Stimulated activated naive CD8-positive, alpha-beta T cell treated with anti-CD3 and anti-CD28 coated beads, Interleukin-15, amount 100 ng/mL, for 72 hours (primary cell): ENCODE measurements around the gene UVRAG.

ENCODE experiments used
- ATAC-seq: fragments of 150-1000 bp; cut with Tn5 transposase; 2 replicates; pipeline ENCODE4 v1.10.0; 2021; ENCODE audit warnings: mild to moderate bottlenecking, moderate library complexity
- DNase-seq, 2 donors: peaks; one replicate each; pipeline ENCODE4 v3.0.0; 2021 to 2022
- H3K27ac Mint-ChIP-seq, 2 donors: one replicate each; pipeline ENCODE4 v1.8.0; 2022; ENCODE audit warnings: mild to moderate bottlenecking in 2 of 2, mixed read lengths in 2 of 2, moderate library complexity in 2 of 2
- H3K27me3 Mint-ChIP-seq: one replicate; pipeline ENCODE4 v1.8.0; 2022; ENCODE audit warnings: mixed read lengths
- H3K4me1 Mint-ChIP-seq: one replicate; pipeline ENCODE4 v1.8.0; 2022; ENCODE audit warnings: mild to moderate bottlenecking, mixed read lengths
- H3K4me3 Mint-ChIP-seq, 2 donors: one replicate each; pipeline ENCODE4 v1.8.0; 2022; ENCODE audit warnings: mild to moderate bottlenecking in 2 of 2, mixed read lengths in 2 of 2, moderate library complexity in 1 of 2
- H3K9me3 Mint-ChIP-seq, 2 donors: one replicate each; pipeline ENCODE4 v1.8.0; 2022; ENCODE audit warnings: mixed read lengths in 2 of 2

UVRAG gene

GRCh38 chr11:76181371-76181770 lies 366.4 kb downstream of the UVRAG start:
- H3K27ac Mint-ChIP-seq, result no peak overlapping the region
- H3K9me3 Mint-ChIP-seq, result no peaks in the 10 kb centered on the region
- ATAC-seq (no peak), DNase-seq (no peak)
- no peak overlapping the region for H3K4me3 Mint-ChIP-seq
- H3K27me3 Mint-ChIP-seq, result no peaks in the 10 kb centered on the region
- H3K4me1 Mint-ChIP-seq, result no peaks in the 10 kb centered on the region

- Mint-ChIP-seq H3K27ac (no peak overlapping the region), H3K4me3 (no peak overlapping the region), H3K4me1 (no peaks in the 10 kb centered on the region), H3K9me3 (no peaks in the 10 kb centered on the region), H3K27me3 (no peaks in the 10 kb centered on the region)
- DNase-seq, result no peak
- no peak for ATAC-seq
These were observed 369.6 kb downstream of the UVRAG start for GRCh38 chr11:76184551-76184993.

- H3K4me3 Mint-ChIP-seq, result no peak overlapping the region
- peak overlapping the region; percentile 38 to 79 for H3K27ac Mint-ChIP-seq
- H3K9me3 Mint-ChIP-seq, result no peaks in the 10 kb centered on the region
- no peak for DNase-seq
- no peaks in the 10 kb centered on the region for H3K27me3 Mint-ChIP-seq
- no peak for ATAC-seq
- H3K4me1 Mint-ChIP-seq, result no peaks in the 10 kb centered on the region
These were observed 370.5 kb downstream of the UVRAG start for GRCh38 chr11:76185511-76185910.

- Mint-ChIP-seq H3K9me3 (no peaks in the 10 kb centered on the region), H3K27me3 (no peaks in the 10 kb centered on the region), H3K27ac (peak overlapping the region in 1 of 2 donors; percentile 38), H3K4me3 (no peak overlapping the region), H3K4me1 (no peaks in the 10 kb centered on the region)
- no peak for ATAC-seq
- DNase-seq, result no peak
These were observed 371.0 kb downstream of the UVRAG start for GRCh38 chr11:76185931-76186401.

GRCh38 chr11:76186776-76187279 lies 371.8 kb downstream of the UVRAG start:
- Mint-ChIP-seq H3K27me3 (no peaks in the 10 kb centered on the region), H3K4me3 (no peak overlapping the region), H3K9me3 (no peaks in the 10 kb centered on the region), H3K4me1 (no peaks in the 10 kb centered on the region), H3K27ac (no peak overlapping the region)
- no peak for DNase-seq
- ATAC-seq, result no peak

- DNase-seq, result no peak
- Mint-ChIP-seq H3K27me3 (no peaks in the 10 kb centered on the region), H3K27ac (no peak overlapping the region), H3K9me3 (no peaks in the 10 kb centered on the region), H3K4me3 (no peak overlapping the region), H3K4me1 (no peaks in the 10 kb centered on the region)
- ATAC-seq, result no peak
These were observed 373.9 kb downstream of the UVRAG start for GRCh38 chr11:76188873-76189272.

- ATAC-seq (no peak), DNase-seq (no peak)
- no peak overlapping the region for H3K27ac Mint-ChIP-seq
- no peak overlapping the region for H3K4me3 Mint-ChIP-seq
- no peaks in the 10 kb centered on the region for H3K9me3 Mint-ChIP-seq
- H3K4me1 Mint-ChIP-seq, result no peaks in the 10 kb centered on the region
- no peaks in the 10 kb centered on the region for H3K27me3 Mint-ChIP-seq
These were observed 374.7 kb downstream of the UVRAG start for GRCh38 chr11:76189682-76190081.

GRCh38 chr11:76190376-76190775 lies 375.4 kb downstream of the UVRAG start:
- Mint-ChIP-seq H3K27ac (peak overlapping the region in 1 of 2 donors; percentile 44), H3K9me3 (no peaks in the 10 kb centered on the region), H3K4me1 (no peaks in the 10 kb centered on the region), H3K4me3 (no peak overlapping the region), H3K27me3 (no peaks in the 10 kb centered on the region)
- DNase-seq (no peak), ATAC-seq (no peak)
